ENCODE measurements around the gene ZMYND19.
"Not testable (repeated sequence)": the region's sequence is repeated elsewhere in the genome, so short reads cannot be mapped to it uniquely, and the experiment has no call there.

Gene ZMYND19

GRCh38 chr9:137590469-137591383, at the start of gene ZMYND19:
ZMYND19 (minus strand) TSS chr9:137590512; CDS start chr9:137590263, 249 bp downstream.
- peak; percentile 79 for DNase-seq (ENCODE audit: low spot score)

GRCh38 chr9:137639303-137640051, 49.2 kb upstream of the ZMYND19 start:
- DNase-seq (ENCODE audit: low spot score) = no peak

- no peak for DNase-seq (ENCODE audit: low spot score)
Observed at GRCh38 chr9:137638680-137639079, 48.4 kb upstream of the ZMYND19 start.

- DNase-seq (ENCODE audit: low spot score) = no peak
Observed at GRCh38 chr9:137634016-137634415, 43.7 kb upstream of the ZMYND19 start.

GRCh38 chr9:137632230-137633161, 42.2 kb upstream of the ZMYND19 start:
- DNase-seq (ENCODE audit: low spot score) = peak; percentile 59

- DNase-seq (ENCODE audit: low spot score) = no peak
Observed at GRCh38 chr9:137631345-137632229, 41.3 kb upstream of the ZMYND19 start.

GRCh38 chr9:137630679-137631078, 40.4 kb upstream of the ZMYND19 start:
- DNase-seq (ENCODE audit: low spot score) = no peak

- no peak for DNase-seq (ENCODE audit: low spot score)
Observed at GRCh38 chr9:137630126-137630525, 39.8 kb upstream of the ZMYND19 start.

GRCh38 chr9:137627406-137627805, 37.1 kb upstream of the ZMYND19 start:
- DNase-seq (ENCODE audit: low spot score) = not testable (repeated sequence)

- DNase-seq (ENCODE audit: low spot score) = no peak
Observed at GRCh38 chr9:137626464-137626863, 36.2 kb upstream of the ZMYND19 start.

GRCh38 chr9:137622211-137622610, 31.9 kb upstream of the ZMYND19 start:
- DNase-seq (ENCODE audit: low spot score) = not testable (repeated sequence)

- DNase-seq (ENCODE audit: low spot score) = no peak
Observed at GRCh38 chr9:137621131-137621757, 30.9 kb upstream of the ZMYND19 start.

- DNase-seq (ENCODE audit: low spot score) = no peak
Observed at GRCh38 chr9:137620581-137620980, 30.3 kb upstream of the ZMYND19 start.

- no peak for DNase-seq (ENCODE audit: low spot score)
Observed at GRCh38 chr9:137620048-137620405, 29.7 kb upstream of the ZMYND19 start.

- DNase-seq (ENCODE audit: low spot score) = peak; percentile 41
Observed at GRCh38 chr9:137619240-137620047, 29.1 kb upstream of the ZMYND19 start.

- DNase-seq (ENCODE audit: low spot score) = peak; percentile 81
Observed at GRCh38 chr9:137618105-137619067, 28.1 kb upstream of the ZMYND19 start, which contains the start of gene EHMT1. EHMT1 (plus strand) TSS chr9:137619005; CDS start chr9:137619029, 24 bp downstream.

GRCh38 chr9:137615387-137615871, 25.1 kb upstream of the ZMYND19 start:
- DNase-seq (ENCODE audit: low spot score) = no peak
